HG03025 (cell line): ENCODE results near the gene ADPGK.

Source experiments
- ATAC-seq: cut with Tn5 transposase; IDR thresholded peaks from one replicate; pipeline ENCODE4 v1.9.1; 2021; ENCODE audit warnings: mild to moderate bottlenecking, moderate library complexity; ENCODE audit not compliant: unreplicated experiment, low FRiP score

Gene ADPGK

DNA sequence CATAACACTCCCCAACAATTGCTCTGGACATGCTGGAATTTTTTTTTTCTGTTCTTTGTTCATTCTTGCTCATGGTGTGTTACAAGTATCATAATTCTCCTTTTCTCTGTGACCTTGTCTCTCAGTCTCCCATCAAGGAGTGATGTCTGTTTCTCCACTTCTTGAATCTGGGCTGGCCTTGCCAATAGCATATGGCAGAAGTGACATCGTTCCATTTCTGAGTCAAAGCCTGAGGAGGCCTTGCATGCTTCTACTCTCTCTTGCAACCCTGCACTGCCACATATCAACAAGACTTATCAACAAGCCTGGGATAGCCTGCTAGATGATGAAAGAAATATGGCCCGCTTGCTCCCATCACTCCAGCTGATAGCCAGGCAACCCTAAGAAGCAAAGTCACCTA is 8.9 kb upstream of the ADPGK start:
- ATAC-seq: no peak

DNA sequence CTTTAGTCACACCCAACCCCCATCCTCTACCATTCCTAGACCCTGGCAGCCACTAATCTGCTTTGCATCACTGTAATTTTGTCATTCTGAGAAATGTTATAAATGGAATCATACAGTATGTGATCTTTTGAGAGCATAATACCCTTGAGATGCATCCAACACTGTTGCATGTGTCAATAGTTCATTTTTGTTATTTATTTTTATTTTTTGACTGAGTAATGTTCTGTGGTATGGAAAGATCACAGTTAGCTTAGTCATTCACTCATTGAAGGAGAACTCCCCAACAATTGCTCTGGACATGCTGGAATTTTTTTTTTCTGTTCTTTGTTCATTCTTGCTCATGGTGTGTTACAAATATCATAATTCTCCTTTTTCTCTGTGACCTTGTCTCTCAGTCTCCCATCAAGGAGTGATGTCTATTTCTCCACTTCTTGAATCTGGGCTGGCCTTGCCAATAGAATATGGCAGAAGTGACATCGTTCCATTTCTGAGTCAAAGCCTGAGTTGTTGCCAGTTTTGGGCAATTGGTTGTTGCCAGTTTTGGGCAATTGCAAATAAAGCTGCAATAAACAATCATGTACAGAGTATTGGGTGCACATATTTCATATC is 6.8 kb upstream of the ADPGK start:
- no peak for ATAC-seq

DNA sequence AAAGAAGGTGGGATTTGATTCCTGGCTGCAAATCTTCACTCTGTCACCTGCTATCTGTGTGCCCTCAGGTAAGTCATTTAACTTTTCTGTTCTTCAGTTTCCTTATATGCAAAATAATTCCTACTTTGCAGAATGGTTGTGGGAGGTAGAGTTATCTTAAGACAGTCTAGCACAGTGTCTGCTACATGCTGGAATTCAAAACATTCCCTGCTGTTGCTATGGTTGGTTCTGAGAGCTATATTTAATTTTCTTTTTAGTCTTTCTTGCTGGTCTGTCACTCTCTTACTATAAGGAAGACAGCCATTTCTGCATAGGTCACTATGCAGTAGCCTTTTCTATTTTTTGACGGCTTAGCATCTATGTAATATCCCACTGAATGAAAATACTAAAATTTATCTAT is 4.0 kb upstream of the ADPGK start:
- no peak for ATAC-seq

DNA sequence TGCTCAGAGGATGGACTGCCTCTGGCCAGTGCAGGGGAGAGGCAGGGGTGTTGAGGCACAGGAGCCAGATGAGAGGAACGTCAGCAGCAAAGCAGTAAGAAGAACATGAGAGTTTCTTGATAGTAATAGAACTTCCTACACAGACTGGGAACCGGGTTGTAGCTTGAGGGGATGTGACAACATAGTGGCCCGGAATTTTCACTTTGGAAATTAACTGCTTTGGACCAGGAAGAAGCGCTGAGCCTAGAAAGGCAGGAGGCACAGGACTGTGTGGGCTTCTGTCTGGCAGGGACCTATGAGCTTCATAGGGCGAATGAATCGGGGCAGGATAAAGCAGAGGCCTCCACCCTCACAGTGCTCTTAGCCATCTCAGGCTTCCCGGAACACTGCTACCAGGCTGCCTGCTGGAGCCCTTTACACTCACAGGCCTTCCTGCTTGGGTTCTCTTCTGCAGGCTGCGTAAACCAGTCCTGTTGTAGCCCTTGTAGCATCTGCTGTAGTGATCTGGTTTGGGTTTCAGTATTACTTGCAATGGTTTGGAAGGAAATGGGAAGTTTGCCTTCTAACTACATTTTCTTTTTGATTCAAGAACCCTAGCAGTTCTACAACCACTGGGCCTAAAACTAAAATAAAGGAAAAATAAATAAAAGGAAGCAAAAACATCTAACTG is 3.3 kb upstream of the ADPGK start:
- no peak for ATAC-seq

DNA sequence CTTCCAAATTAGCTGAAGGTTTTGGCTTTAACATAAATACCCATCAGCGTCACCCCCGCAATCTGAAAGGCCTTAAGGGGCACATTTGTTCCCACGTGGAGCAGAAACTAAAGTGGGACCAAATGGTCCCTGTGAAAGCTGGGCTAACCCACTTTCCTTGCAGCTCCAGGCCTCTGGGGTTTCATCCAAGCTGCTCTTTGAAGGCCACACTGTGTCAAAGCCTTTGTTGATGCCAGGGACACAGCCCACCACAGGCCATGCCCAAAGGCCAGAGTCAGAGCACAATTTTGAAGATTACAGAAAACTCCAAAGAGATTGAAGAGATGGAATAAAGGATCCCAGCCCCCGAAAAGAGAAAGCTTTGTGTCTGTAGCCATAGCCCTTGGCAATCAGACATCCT is 2.7 kb upstream of the ADPGK start:
- no peak for ATAC-seq

DNA sequence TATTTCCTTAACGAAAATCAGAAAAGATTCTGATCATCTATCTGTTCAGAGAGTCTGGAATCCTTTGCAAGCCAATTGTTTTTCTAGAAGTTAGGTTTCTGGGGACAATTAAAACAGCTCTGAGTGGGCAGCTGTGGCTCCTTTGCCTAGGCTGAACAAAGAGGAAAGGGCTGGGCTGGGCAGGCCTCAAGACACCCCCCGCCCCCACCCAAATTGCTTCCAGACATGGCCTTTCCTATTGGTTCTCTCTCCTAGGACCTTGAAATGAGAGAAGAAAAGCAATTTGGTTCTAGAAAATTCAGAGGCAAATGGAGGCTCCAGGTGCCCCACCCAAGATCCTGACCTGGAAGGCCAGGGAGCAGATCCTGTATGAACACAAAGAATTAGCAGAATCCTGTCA is 2.3 kb upstream of the ADPGK start:
- no peak for ATAC-seq

DNA sequence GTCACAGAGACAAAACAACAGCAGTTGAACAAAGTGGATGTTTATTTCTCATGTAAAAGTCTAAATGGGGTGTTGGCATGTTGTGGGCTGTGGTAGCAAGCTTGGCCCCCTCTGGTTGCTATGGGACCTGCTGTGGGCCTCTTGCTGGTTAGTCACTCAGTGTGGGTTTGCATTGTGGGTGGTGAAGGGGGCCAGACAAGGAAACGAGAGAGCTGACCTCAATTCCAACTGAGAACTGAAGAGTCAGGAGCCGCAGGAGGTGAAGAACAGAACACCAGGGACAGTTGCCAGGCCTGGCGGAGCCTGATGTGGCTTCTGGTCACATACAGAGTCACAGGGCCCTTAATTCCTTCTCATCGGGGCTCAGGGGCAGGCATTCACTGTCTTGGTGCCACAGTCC is 1.9 kb upstream of the ADPGK start:
- no peak for ATAC-seq

DNA sequence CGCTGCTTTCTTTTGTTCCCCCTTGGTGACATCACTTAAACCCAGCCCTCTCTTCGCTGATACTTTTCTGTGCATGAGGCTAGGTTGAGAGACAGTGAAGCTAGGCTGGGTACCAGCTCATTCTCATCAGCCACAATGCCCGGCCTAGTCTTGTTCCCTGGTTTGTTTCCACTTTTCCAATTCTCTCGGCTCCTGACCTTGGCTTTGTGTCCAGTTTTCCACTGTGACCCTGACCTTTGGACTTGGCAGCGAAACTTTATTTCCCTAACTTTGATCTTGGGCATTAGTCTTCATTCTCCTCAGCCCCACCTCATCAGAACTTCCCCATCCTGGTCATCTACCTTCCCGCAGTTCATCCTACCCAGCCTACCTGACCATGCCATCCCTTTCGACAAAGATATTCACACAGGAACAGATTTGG is 908 bp upstream of the ADPGK start:
- ATAC-seq: peak; percentile 7

DNA sequence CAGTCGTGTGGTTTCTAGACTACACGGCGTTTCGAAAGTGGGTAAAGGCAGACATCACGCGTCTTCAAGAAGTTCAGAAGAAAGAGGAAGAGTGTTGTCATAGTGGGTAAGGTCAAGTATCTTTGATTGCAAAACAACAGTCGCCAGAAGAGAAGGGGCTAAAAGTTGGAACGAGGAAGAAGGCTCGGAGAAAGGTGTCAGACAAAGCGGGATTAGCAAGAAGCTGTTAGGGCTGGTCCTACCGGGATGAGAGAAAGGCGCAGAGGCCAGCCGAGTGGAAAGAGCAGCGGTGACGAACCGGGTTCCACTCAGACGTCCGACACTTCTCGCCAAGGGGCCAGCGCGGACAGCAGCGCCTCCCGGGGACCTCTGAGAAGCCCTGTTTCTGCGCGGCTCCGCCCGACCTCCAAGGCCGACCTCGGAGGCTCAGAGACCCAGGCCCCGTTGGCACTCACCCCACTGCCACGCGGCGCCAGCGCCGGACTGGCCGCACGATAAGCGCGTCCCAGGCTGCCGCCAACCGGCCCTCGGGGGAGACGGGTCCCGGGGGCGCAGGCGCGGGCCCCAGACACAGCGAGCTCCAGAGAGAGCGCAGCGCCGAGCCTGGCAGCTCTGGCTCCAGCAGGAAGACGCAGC is 436 bp downstream of the ADPGK start:
- ATAC-seq: peak; percentile 37

DNA sequence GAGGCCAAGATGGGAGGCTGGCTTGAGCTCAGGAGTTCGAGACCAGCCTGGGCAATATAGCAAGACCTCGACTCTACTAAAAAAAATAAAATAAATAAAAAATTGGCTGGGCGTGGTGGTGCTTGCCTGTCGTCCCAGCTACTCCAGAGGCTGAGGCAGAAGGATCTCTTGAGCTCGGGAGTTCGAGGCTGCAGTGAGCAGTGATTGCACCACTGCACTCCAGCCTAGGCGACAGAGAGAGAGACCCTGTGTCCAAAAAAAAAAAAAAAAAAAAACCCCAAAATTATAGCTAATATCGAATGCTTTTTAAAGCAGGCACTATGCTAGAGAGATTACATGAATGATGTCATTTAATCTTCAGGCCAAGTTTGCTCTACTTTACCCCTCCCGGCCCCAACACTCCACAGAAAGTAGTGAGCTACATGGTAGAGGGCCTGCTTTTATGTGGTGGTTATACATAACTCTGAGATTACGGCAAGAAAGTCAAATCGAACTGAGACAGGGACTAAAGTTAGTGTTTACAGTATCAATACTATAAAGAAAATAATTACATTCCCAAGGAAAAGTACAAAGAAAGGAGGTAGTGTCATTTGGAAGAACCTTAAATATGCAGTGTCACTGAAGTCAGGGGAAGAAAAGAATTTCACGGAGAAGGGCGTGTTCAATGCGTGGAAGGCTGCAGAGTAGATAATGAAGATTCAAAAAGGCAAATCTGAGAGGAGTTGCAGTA is 1.1 kb downstream of the ADPGK start:
- ATAC-seq: no peak

DNA sequence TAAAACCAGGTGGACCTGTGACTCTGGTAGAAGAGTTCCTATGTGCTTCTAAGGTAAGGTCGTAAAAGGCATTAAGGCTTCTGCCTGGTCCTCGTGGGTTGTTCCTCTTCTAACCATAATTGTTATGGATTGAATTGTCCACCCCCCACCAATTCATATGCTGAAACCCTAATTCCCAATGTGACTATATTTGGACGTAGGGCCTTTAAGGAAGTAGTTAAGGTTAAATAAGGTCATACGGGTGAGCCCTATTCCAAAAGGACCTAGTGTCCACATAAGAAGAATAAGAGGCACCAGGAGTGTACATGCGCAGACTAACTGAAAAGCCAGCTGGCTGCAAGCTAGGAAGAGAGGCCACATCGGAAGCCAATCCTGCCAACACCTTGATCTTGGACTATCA is 1.9 kb downstream of the ADPGK start:
- no peak for ATAC-seq

DNA sequence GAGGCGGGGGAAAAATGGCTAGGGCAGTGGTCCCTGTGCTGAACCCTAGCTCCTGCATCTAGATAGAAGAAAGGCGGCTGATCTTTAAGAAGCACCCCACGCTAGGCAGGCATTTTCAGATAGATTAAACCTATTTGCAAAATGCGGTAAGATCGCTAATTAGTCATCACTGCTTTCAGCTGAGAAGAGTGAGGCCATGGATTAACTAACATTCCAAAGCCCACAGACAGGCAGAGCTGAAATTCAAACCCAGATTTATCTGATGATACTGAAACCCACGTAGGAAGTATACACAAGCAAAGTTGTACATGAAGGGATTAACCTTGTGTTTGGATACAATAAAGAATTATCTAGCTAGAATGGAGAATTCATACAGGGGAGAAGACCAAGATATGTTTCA is 4.8 kb downstream of the ADPGK start:
- no peak for ATAC-seq

DNA sequence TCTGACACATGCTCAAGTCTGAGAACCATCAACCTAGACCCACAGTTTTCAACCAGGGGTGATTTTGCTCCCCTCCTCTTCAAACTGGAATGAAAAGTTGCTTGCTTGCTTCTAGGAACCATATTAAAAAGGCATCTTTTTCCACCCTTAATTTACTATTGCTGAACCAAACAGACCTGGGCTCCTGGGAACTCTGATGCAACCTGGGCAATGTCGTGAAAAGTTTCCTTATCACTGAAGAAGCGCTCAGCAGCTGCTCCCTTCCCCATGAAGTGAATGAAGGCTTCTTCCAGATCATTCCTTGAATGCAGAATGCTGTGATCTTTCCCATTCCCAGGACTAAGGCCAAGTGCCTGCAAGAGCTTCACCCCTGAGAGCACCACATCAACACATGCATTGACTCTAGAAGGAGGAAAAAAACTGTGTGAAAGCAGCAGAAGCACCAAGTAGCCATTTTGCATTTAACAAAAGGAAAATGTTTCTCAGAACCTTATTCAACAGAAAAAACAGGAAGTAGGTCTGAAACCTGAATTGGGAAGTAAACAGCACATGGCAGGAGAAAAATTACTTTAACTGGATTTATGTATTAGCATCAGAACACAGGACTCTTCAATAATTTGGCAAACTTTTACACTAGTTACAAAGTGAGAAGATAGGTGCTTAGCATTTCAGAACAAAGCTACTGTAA is 8.7 kb downstream of the ADPGK start:
- no peak for ATAC-seq

DNA sequence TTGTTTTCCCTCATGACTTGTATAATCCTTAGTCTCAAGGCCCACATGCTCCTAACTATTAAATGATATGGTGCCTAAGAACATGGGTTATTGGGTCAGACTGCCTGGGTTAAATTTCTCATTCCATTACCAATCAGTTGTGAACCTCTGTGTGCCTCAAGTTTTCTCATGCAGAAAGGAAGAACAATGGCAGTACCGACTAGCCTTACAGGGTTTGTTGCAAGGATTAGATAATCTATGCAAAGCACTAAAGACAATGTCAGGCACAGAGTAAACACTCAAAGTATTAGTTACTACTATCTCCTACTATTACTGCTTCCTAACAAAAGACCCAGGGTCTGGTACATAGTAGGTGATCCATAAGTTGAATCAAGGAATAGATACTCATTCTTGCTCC is 12.2 kb downstream of the ADPGK start:
- no peak for ATAC-seq

DNA sequence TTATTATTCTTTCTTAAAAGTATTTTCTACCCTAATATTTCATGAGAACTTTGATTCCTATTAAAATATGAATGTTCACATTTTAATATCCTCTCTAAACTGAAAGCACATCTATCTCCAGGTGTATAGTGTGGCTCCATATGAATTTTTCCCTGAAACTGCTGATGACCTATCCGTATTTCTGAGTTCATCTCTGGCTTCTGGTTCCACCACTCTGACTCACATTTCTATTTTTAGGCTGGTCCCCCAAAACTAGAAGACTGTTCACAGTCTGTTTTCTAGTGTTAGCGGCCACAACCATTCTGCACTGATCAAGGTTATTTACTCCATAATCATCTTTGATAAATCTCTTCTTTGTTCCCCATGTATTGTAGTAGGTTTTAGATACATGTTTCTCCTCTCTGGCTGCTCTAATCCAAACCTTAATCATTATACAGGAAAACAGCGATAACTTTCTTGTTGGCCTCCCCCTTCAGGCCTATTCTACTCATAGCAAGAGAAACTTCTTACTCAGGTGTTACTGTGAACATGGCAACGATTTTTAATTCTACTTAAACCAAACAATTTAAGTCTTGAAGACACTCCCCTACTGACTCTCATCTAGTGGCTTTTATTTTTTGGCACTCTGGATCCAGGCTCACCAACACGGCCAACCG is 12.8 kb downstream of the ADPGK start:
- no peak for ATAC-seq

DNA sequence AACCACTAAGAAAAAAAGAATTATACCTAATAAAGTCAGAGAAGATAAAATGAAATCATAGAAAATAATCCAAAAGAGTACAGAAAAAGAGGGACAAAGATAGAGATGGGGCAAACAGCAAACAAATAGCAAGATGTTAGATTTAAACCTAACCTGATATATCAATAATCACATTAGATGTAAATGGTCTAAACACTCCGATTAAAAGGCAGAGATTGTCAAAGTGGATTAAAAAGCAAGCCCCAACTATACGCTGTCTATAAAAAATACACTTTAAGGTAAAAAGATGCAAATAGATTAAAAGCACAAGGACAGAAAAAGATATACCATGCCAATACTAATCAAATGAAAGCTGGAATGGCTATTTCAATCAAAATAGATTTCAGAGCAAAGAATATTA is 16.8 kb downstream of the ADPGK start:
- ATAC-seq: no peak

DNA sequence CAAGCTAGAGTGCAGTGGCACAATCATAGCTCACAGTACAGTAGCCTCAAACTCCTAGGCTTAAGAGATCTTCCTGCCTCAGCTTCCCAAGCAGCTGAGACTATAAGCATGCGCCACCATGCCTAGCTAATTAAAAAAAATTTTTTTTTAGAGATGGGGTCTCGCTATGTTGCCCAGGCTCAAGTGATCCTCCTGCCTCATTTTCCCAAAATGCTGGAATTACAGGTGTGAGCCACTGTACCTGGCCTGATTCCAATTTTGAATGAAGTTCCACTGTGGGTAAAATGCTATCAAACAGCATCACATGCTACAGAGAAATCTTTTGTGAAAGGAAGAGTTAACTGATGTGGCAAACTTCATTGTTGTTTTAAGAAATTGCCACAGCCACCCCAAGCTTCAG is 17.5 kb downstream of the ADPGK start:
- ATAC-seq: no peak

DNA sequence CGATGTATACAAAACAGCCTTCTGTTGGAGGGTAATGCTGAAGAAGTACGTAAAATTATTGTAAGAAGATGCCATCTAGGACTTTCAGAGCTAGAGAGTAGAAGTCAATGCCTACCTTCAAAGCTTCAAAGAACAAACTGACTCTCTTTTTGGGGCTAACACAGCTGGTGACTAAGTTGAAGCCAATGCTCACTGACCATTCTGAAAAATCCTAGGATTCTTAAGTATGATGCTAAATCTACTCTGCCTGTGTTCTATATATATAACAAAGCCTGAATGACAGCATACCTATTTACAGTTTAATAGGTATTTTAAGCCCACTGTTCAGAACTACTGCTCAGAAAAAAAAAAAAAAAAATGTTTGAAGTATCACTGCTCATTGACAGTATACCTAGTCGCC is 18.9 kb downstream of the ADPGK start:
- no peak for ATAC-seq

DNA sequence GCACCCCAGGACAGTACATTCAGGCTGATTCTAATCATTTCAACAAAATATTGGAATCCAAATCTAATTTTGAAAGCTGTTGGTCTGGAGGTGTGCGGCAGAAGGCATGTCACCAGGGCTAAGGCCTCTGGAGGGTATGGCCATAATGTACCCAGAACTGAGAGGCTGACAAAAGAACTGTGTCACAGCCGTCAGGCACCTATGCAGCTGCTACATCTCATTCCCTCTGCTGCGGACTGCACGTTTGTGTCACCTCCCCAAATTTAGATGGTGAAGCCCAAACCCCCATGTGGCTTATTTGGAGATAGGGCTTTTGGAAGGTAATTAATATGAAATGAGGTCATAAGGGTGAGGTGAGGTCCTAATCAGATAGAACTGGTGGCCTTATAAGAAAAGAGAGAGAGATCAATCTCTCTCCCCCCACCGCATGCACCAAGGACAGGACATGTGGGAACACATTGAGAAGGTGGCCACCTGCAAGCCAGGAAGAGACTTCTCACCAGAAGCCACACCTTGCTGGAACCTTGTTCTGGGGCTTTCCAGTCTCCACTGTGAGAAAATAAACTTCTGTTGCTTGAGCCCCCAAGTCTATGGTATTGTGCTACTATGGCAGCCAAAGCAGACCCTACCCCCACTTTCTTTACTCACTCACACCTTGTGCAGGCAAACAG is 22.8 kb downstream of the ADPGK start:
- no peak for ATAC-seq

DNA sequence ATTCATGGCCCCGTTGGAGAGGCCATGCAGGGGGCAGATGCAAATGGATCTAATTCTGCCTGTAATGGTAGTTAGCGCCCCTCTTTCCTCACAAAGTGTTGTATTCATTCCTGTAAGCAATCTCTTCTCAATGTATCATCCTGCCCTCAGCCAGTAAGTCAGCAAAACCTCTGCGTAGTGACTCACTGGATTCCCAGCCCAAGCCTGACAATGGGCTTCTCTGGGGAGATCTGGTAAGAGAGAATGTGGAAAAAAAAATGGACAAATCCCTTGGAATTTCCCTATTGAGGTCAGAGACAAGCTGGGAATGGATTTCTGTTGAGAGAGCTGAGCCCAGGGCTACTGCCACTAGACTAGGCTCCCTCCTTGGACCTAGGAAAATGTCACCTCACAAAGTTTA is 25.4 kb downstream of the ADPGK start:
- no peak for ATAC-seq
